ENCODE data around the gene SPEF2.

Gene SPEF2

DNA sequence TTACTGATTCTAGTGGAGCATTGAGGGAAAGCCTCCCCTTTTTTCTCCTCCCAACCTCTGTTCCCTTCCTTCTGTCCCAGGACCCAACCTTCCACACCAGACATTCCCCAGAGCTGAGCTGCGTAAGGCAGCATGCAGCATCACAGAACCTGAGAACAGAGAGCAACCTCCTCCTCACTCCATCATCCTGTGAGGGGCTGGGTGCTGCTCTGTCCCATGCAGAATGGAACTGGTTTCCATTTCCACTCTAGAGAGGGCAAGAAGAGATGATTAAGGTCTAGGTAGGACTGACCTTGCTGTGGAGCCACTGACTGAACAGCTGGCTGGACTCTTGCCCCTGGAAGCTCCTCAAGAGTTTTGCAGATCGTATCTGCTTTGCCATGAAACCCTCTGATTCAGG is 208.9 kb downstream of the SPEF2 start:
- no peaks in the 10 kb centered on the region for H3K27me3 ChIP-seq (ENCODE audit: insufficient read depth, insufficient read length)
- DNase-seq (ENCODE audit: low read depth, low spot score): no peak
- H3K9ac ChIP-seq (ENCODE audit: insufficient read length, low read depth): no peak overlapping the region
- H3K4me3 ChIP-seq (ENCODE audit: insufficient read length, low read depth): no peak overlapping the region
- H3K4me1 ChIP-seq (ENCODE audit: insufficient read depth, insufficient read length): no peaks in the 10 kb centered on the region
- no peaks in the 10 kb centered on the region for H3K36me3 ChIP-seq (ENCODE audit: insufficient read depth, insufficient read length, low read length)
- TF ChIP-seq YY1 (IDR thresholded peaks at IDR 0.05; ENCODE audit: insufficient read depth, insufficient read length) (no peak), ZNF274 (IDR thresholded peaks at IDR 0.05; ENCODE audit: low read depth, low read length) (no peak), SUZ12 (IDR thresholded peaks at IDR 0.05; ENCODE audit: extremely low read depth, insufficient read depth, insufficient read length) (no peak)
- H3K9me3 ChIP-seq (ENCODE audit: insufficient read depth, low read length): no peaks in the 10 kb centered on the region

DNA sequence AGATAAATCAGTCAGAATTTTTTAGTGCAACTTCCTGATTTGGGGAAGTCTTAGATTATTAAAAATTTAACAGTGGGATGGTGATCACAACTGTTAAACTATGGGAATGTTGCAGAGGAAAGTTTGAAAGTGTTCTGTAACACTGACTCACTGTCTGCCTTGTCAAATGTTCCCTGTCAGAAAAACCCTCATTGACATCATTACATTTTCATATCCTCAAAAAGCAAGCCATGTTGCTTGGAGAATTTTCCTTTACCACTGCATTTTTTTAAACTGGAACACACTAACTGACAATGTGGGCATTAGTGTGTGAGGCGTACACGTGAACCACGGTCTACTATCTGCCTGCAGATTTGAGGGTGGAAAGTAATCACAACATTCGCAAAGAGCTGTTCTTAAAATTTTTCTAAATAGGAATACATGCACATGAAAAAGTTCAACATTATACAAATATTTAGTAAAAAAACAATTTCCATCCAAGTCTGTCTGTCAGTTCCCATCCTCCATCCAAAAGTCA is 210.5 kb downstream of the SPEF2 start:
- no peak for DNase-seq (ENCODE audit: low read depth, low spot score)
- H3K9me3 ChIP-seq (ENCODE audit: insufficient read depth, low read length): no peaks in the 10 kb centered on the region
- no peaks in the 10 kb centered on the region for H3K36me3 ChIP-seq (ENCODE audit: insufficient read depth, insufficient read length, low read length)
- TF ChIP-seq ZNF274 (IDR thresholded peaks at IDR 0.05; ENCODE audit: low read depth, low read length) (no peak), SUZ12 (IDR thresholded peaks at IDR 0.05; ENCODE audit: extremely low read depth, insufficient read depth, insufficient read length) (no peak)
- H3K4me3 ChIP-seq (ENCODE audit: insufficient read length, low read depth): no peak overlapping the region
- H3K9ac ChIP-seq (ENCODE audit: insufficient read length, low read depth): no peak overlapping the region
- no peaks in the 10 kb centered on the region for H3K27me3 ChIP-seq (ENCODE audit: insufficient read depth, insufficient read length)
- H3K4me1 ChIP-seq (ENCODE audit: insufficient read depth, insufficient read length): no peaks in the 10 kb centered on the region

DNA sequence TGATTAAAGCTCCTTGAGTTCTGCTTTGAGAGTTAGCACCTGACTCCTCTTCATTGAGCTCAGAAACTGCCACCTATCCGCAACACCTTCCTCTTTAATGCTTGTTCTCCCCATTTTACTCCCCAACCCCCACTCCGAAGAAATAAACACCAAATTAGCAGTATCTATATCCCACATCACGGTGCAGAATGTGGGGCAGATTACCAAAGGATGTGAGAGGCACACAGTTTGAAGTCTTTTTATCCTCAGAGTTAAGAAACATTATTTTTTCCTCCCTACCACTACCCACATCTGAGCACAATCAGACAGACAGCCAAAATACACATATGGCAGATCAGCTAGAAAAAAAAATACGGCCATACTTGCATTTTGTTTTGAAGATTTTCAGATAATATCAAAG is 212.9 kb downstream of the SPEF2 start:
- no peak for DNase-seq (ENCODE audit: low read depth, low spot score)
- Histone ChIP-seq H3K9me3 (ENCODE audit: insufficient read depth, low read length) (no peaks in the 10 kb centered on the region), H3K9ac (ENCODE audit: insufficient read length, low read depth) (no peak overlapping the region), H3K4me3 (ENCODE audit: insufficient read length, low read depth) (no peak overlapping the region), H3K4me1 (ENCODE audit: insufficient read depth, insufficient read length) (no peaks in the 10 kb centered on the region), H3K27me3 (ENCODE audit: insufficient read depth, insufficient read length) (no peaks in the 10 kb centered on the region), H3K36me3 (ENCODE audit: insufficient read depth, insufficient read length, low read length) (no peaks in the 10 kb centered on the region)
- TF ChIP-seq YY1 (IDR thresholded peaks at IDR 0.05; ENCODE audit: insufficient read depth, insufficient read length) (no peak), SUZ12 (IDR thresholded peaks at IDR 0.05; ENCODE audit: extremely low read depth, insufficient read depth, insufficient read length) (no peak), ZNF274 (IDR thresholded peaks at IDR 0.05; ENCODE audit: low read depth, low read length) (no peak)

DNA sequence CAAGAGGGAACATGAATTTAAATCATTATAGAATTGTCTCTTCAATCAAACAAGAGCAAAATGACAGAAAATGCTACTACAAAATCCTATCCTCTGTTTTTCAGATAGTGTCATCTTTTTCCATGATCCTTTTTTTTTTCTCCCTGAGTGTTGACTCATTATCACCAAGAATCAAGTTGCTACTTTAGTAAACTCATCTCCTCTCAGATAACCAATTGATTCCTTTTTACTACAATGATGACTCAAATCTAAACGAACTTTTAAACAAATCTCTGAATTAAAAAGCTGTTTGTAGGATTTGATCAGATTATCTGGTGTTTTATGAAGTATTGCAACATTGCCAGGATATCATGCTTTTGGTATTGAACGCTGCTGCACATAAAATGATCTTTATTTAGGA is 215.1 kb downstream of the SPEF2 start:
- no peaks in the 10 kb centered on the region for H3K27me3 ChIP-seq (ENCODE audit: insufficient read depth, insufficient read length)
- no peak for DNase-seq (ENCODE audit: low read depth, low spot score)
- no peaks in the 10 kb centered on the region for H3K9me3 ChIP-seq (ENCODE audit: insufficient read depth, low read length)
- no peak overlapping the region for H3K9ac ChIP-seq (ENCODE audit: insufficient read length, low read depth)
- no peak for TF ChIP-seq SUZ12 (IDR thresholded peaks at IDR 0.05; ENCODE audit: extremely low read depth, insufficient read depth, insufficient read length)
- TF ChIP-seq YY1 (IDR thresholded peaks at IDR 0.05; ENCODE audit: insufficient read depth, insufficient read length): no peak
- no peak for TF ChIP-seq ZNF274 (IDR thresholded peaks at IDR 0.05; ENCODE audit: low read depth, low read length)
- H3K4me3 ChIP-seq (ENCODE audit: insufficient read length, low read depth): no peak overlapping the region
- no peaks in the 10 kb centered on the region for H3K36me3 ChIP-seq (ENCODE audit: insufficient read depth, insufficient read length, low read length)
- H3K4me1 ChIP-seq (ENCODE audit: insufficient read depth, insufficient read length): no peaks in the 10 kb centered on the region

DNA sequence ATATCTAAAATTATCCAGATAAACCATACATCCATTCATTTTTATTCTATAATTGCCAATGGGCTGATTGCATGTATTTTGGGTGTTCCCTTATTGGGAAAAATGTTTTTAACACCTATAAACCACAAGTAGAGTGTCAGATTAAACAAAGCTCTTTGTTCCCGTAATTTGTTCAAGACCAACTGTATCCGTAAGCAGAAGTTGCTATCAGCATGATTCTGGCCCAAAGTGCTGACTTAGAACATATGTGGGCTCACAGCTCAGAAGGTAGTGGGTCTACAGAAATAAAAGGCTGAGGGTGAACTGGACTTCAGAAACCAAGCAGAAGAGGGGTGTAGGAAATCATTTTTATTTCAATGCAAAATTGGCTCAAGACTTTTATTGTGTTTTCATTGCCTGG is 215.6 kb downstream of the SPEF2 start:
- H3K9ac ChIP-seq (ENCODE audit: insufficient read length, low read depth): no peak overlapping the region
- H3K4me3 ChIP-seq (ENCODE audit: insufficient read length, low read depth): no peak overlapping the region
- H3K9me3 ChIP-seq (ENCODE audit: insufficient read depth, low read length): no peaks in the 10 kb centered on the region
- H3K27me3 ChIP-seq (ENCODE audit: insufficient read depth, insufficient read length): no peaks in the 10 kb centered on the region
- H3K36me3 ChIP-seq (ENCODE audit: insufficient read depth, insufficient read length, low read length): no peaks in the 10 kb centered on the region
- no peaks in the 10 kb centered on the region for H3K4me1 ChIP-seq (ENCODE audit: insufficient read depth, insufficient read length)
- DNase-seq (ENCODE audit: low read depth, low spot score): no peak
- no peak for TF ChIP-seq YY1 (IDR thresholded peaks at IDR 0.05; ENCODE audit: insufficient read depth, insufficient read length)
- TF ChIP-seq SUZ12 (IDR thresholded peaks at IDR 0.05; ENCODE audit: extremely low read depth, insufficient read depth, insufficient read length): no peak

DNA sequence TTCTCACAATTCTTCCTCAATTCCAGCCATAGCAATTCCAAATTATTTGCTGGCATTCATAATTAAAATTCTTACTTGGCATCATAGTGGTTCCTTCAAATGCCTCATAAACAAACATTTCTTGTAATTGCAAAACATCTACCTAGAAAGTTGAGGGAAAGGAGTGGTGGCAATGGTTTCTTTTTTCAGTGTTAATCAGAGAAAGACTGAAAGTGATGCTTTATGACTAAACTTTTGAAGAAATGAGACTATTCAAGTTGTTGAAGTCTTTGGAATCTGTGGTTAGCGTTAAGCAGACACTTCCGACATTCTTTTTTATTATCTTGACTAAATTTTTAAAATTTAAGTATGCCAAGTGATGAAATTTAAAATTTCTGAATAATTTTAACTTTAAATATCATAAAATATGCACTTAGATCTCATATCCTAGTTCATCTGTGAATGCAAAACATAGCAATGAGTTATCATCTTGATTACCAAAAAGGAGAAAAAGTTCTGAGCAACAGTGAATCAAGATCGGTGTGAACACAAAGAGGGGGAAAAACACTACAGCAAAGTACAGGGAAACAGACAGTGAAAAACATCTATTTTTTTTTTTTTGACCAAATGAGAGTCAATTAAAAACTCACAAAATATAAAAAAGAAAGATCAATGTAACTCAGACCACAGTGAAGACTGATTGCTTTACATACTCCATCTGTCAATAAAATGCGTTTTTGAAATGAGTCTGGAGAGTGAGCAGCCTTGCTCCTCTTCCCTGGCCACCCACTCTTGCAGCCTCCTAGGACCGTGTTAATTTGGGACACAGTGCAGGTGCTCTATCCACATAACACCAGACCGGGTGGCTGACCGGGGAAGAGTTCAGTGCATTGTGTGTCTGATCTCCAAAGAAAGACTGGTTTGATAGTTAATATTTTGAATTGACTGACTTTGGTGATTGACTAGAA is 218.4 kb downstream of the SPEF2 start:
- TF ChIP-seq YY1 (IDR thresholded peaks at IDR 0.05; ENCODE audit: insufficient read depth, insufficient read length) (no peak), SUZ12 (IDR thresholded peaks at IDR 0.05; ENCODE audit: extremely low read depth, insufficient read depth, insufficient read length) (no peak), ZNF274 (IDR thresholded peaks at IDR 0.05; ENCODE audit: low read depth, low read length) (no peak)
- no peaks in the 10 kb centered on the region for H3K4me1 ChIP-seq (ENCODE audit: insufficient read depth, insufficient read length)
- no peak overlapping the region for H3K4me3 ChIP-seq (ENCODE audit: insufficient read length, low read depth)
- no peaks in the 10 kb centered on the region for H3K9me3 ChIP-seq (ENCODE audit: insufficient read depth, low read length)
- no peak overlapping the region for H3K9ac ChIP-seq (ENCODE audit: insufficient read length, low read depth)
- no peak for DNase-seq (ENCODE audit: low read depth, low spot score)
- no peaks in the 10 kb centered on the region for H3K36me3 ChIP-seq (ENCODE audit: insufficient read depth, insufficient read length, low read length)
- H3K27me3 ChIP-seq (ENCODE audit: insufficient read depth, insufficient read length): no peaks in the 10 kb centered on the region

DNA sequence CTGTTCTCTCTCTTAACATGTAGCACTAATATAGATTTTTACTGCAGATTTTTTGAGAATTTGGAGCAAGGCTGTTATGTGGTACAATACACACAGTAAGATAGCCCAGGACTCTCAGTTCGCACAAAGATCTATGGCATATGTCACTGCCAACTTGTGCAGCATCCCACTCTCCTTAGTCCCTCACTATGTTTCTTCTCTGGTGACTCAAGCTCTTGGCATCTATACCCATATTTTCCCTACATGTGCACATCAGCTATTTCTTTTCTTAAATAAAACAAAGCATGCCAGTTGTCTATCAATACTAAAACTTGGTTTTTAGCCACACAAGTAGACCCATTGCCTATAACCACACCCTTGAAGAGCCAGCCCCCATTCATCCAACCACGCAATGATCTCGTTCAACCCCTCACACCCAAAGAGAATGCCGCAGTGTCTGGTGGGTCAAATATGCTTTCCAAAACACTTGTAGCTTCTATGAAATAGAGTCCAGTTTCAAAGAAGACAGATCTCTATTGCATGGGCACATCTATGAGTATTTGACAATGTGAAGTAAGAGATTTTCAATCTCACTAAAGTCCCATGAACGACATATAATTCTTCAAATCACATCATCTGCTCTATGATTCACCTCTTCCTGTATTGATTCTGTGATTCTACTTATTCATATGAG is 220.8 kb downstream of the SPEF2 start:
- no peak overlapping the region for H3K4me3 ChIP-seq (ENCODE audit: insufficient read length, low read depth)
- TF ChIP-seq SUZ12 (IDR thresholded peaks at IDR 0.05; ENCODE audit: extremely low read depth, insufficient read depth, insufficient read length): no peak
- TF ChIP-seq ZNF274 (IDR thresholded peaks at IDR 0.05; ENCODE audit: low read depth, low read length): no peak
- TF ChIP-seq YY1 (IDR thresholded peaks at IDR 0.05; ENCODE audit: insufficient read depth, insufficient read length): no peak
- DNase-seq (ENCODE audit: low read depth, low spot score): no peak

More for the DNA sequence above, 220.8 kb downstream of the SPEF2 start:
- no peaks in the 10 kb centered on the region for H3K27me3 ChIP-seq (ENCODE audit: insufficient read depth, insufficient read length)
- no peaks in the 10 kb centered on the region for H3K4me1 ChIP-seq (ENCODE audit: insufficient read depth, insufficient read length)
- no peaks in the 10 kb centered on the region for H3K36me3 ChIP-seq (ENCODE audit: insufficient read depth, insufficient read length, low read length)
- H3K9me3 ChIP-seq (ENCODE audit: insufficient read depth, low read length): peaks cover 15% of the 10 kb centered on the region
- no peak overlapping the region for H3K9ac ChIP-seq (ENCODE audit: insufficient read length, low read depth)

All from NT2/D1 (cell line).